ENCODE results near the gene CRYAA. TPM values are rescaled to one million over a fixed set of nuclear protein-coding genes. Genes with fewer than 3 reads are reported as not detected.
"Not testable (repeated sequence)": the region's sequence is repeated elsewhere in the genome, so short reads cannot be mapped to it uniquely, and the experiment has no call there.

CRYAA gene
- total RNA-seq, 1 experiment from 2014 or later = not detected

GRCh38 chr21:43134520-43134919, 34.3 kb upstream of the CRYAA start:
- H3K9me3 ChIP-seq (ENCODE audit: control insufficient read depth, low read depth, low read length); H4K20me1 ChIP-seq (ENCODE audit: control insufficient read depth, insufficient read depth, insufficient read length); H3K14ac ChIP-seq (ENCODE audit: insufficient read depth, low read length); DNase-seq; H3K27ac Mint-ChIP-seq; H3K36me3 Mint-ChIP-seq (ENCODE audit: insufficient read depth in 1 of 3, low read depth in 3 of 3); H3K56ac ChIP-seq (ENCODE audit: insufficient read length, low read depth, low read length); H2BK15ac ChIP-seq (ENCODE audit: low read depth, low read length); H3K9me3 Mint-ChIP-seq; H2AK5ac ChIP-seq (ENCODE audit: insufficient read length, low read length); H4K5ac ChIP-seq (ENCODE audit: insufficient read length, low read depth, low read length); H2BK120ac ChIP-seq (ENCODE audit: low read depth, low read length, poor library complexity, severe bottlenecking); H4K8ac ChIP-seq (replicated peaks; ENCODE audit: insufficient read length, low read depth, low read length); H3K27me3 ChIP-seq (ENCODE audit: insufficient read depth, low read length); H2BK5ac ChIP-seq (ENCODE audit: insufficient read length, low read length); H3K4me3 Mint-ChIP-seq; H3K4me1 ChIP-seq (ENCODE audit: insufficient read depth, low read length); H3K18ac ChIP-seq (ENCODE audit: insufficient read length, low read depth, low read length); H3K4ac ChIP-seq (ENCODE audit: low read depth, low read length); H3K4me1 Mint-ChIP-seq; H3K79me2 ChIP-seq (ENCODE audit: insufficient read depth, low read length); H3K9ac ChIP-seq (ENCODE audit: extremely low read depth, insufficient read length, low read length); H3K27me3 Mint-ChIP-seq (ENCODE audit: low read depth); H3K27ac ChIP-seq (ENCODE audit: insufficient read length, low read depth, low read length); H2BK12ac ChIP-seq (ENCODE audit: insufficient read length, low read depth, low read length); H3K23me2 ChIP-seq (ENCODE audit: insufficient read length, low read depth, low read length, poor library complexity, severe bottlenecking); H3K23ac ChIP-seq (ENCODE audit: insufficient read length, low read depth, low read length); H3K4me2 ChIP-seq (ENCODE audit: insufficient read depth, insufficient read length, low read length); H2AFZ ChIP-seq (ENCODE audit: low read length); H4K91ac ChIP-seq (ENCODE audit: insufficient read length, low read depth, low read length); H3T11ph ChIP-seq (ENCODE audit: low read length); H3K79me1 ChIP-seq (ENCODE audit: insufficient read depth, low read depth, low read length, poor library complexity, severe bottlenecking); H2BK20ac ChIP-seq (ENCODE audit: low read depth, low read length, poor library complexity, severe bottlenecking): not testable (repeated sequence)
- no CpG with 5 or more reads among the region's 10 CpGs for WGBS (ENCODE audit: extremely low coverage, insufficient read length, low lambda C conversion rate)
